ENCODE data around the gene PAPOLG.
A peak's percentile ranks its signal among the peaks of the same experiment; 100 is the strongest.
"Not testable (repeated sequence)": the region's sequence is repeated elsewhere in the genome, so short reads cannot be mapped to it uniquely, and the experiment has no call there.

PAPOLG gene

GRCh38 chr2:60796573-60797509 is 40.8 kb downstream of the PAPOLG start:
- FAIRE-seq = no peak
- TF ChIP-seq POLR2A (IDR thresholded peaks at IDR 0.05; ENCODE audit: low read depth, low read length) = no peak
- no peak for DNase-seq (ENCODE audit: insufficient read length, low spot score)

- FAIRE-seq (no peak), DNase-seq (ENCODE audit: insufficient read length, low spot score) (no peak)
- TF ChIP-seq POLR2A (IDR thresholded peaks at IDR 0.05; ENCODE audit: low read depth, low read length) = no peak
These were observed 48.4 kb downstream of the PAPOLG start for GRCh38 chr2:60804473-60804872.

GRCh38 chr2:60806595-60806987 is 50.5 kb downstream of the PAPOLG start:
- no peak for DNase-seq (ENCODE audit: insufficient read length, low spot score)
- no peak for FAIRE-seq
- no peak for TF ChIP-seq POLR2A (IDR thresholded peaks at IDR 0.05; ENCODE audit: low read depth, low read length)

- TF ChIP-seq POLR2A (IDR thresholded peaks at IDR 0.05; ENCODE audit: low read depth, low read length) = no peak
- no peak for FAIRE-seq
- DNase-seq (ENCODE audit: insufficient read length, low spot score) = peak; percentile 35
These were observed 51.1 kb downstream of the PAPOLG start for GRCh38 chr2:60806988-60807681.

GRCh38 chr2:60808330-60808801 is 52.3 kb downstream of the PAPOLG start:
- FAIRE-seq (no peak), DNase-seq (ENCODE audit: insufficient read length, low spot score) (no peak)
- no peak for TF ChIP-seq POLR2A (IDR thresholded peaks at IDR 0.05; ENCODE audit: low read depth, low read length)

- DNase-seq (ENCODE audit: insufficient read length, low spot score) = no peak
- TF ChIP-seq POLR2A (IDR thresholded peaks at IDR 0.05; ENCODE audit: low read depth, low read length) = no peak
These were observed 55.7 kb downstream of the PAPOLG start for GRCh38 chr2:60811491-60812375.

GRCh38 chr2:60817191-60817590 is 61.1 kb downstream of the PAPOLG start:
- DNase-seq (ENCODE audit: insufficient read length, low spot score); FAIRE-seq: not testable (repeated sequence)

More at GRCh38 chr2:60811491-60812375, 55.7 kb downstream of the PAPOLG start:
- no peak for FAIRE-seq

GRCh38 chr2:60818272-60818671 is 62.2 kb downstream of the PAPOLG start:
- no peak for TF ChIP-seq POLR2A (IDR thresholded peaks at IDR 0.05; ENCODE audit: low read depth, low read length)
- DNase-seq (ENCODE audit: insufficient read length, low spot score) (no peak), FAIRE-seq (no peak)

GRCh38 chr2:60819155-60819862 is 63.2 kb downstream of the PAPOLG start:
- TF ChIP-seq POLR2A (IDR thresholded peaks at IDR 0.05; ENCODE audit: low read depth, low read length) = no peak
- no peak for DNase-seq (ENCODE audit: insufficient read length, low spot score)
- FAIRE-seq = no peak

- FAIRE-seq (no peak), DNase-seq (ENCODE audit: insufficient read length, low spot score) (no peak)
- TF ChIP-seq POLR2A (IDR thresholded peaks at IDR 0.05; ENCODE audit: low read depth, low read length) = no peak
These were observed 63.9 kb downstream of the PAPOLG start for GRCh38 chr2:60819936-60820335.

- FAIRE-seq (no peak), DNase-seq (ENCODE audit: insufficient read length, low spot score) (no peak)
- TF ChIP-seq POLR2A (IDR thresholded peaks at IDR 0.05; ENCODE audit: low read depth, low read length) = no peak
These were observed 64.5 kb downstream of the PAPOLG start for GRCh38 chr2:60820416-60821132.

GRCh38 chr2:60821133-60821469 is 65.0 kb downstream of the PAPOLG start:
- FAIRE-seq (no peak), DNase-seq (ENCODE audit: insufficient read length, low spot score) (no peak)
- no peak for TF ChIP-seq POLR2A (IDR thresholded peaks at IDR 0.05; ENCODE audit: low read depth, low read length)

Measured in H54 (cell line).